Mesenchymal stem cell (in vitro differentiated cells and primary cell): ENCODE data around the gene TMEM86B.
A peak's percentile ranks its signal among the peaks of the same experiment; 100 is the strongest.

Experiments
- DNase-seq: peaks from one replicate; pipeline ENCODE4 v3.0.0-alpha.2; 2013
- H2AFZ ChIP-seq: one replicate; pipeline ENCODE4 v1.6.1; 2013; ENCODE audit warnings: low read depth, mild to moderate bottlenecking, control low read depth, inconsistent platforms, low read length, moderate library complexity
- H2AK5ac ChIP-seq: 2 replicates; pipeline ENCODE4 v1.6.1; 2013; ENCODE audit warnings: low read length, moderate library complexity, mild to moderate bottlenecking, inconsistent platforms; ENCODE audit not compliant: severe bottlenecking
- H2BK120ac ChIP-seq: one replicate; pipeline ENCODE4 v1.6.1; 2013; ENCODE audit warnings: low read depth, mild to moderate bottlenecking, inconsistent platforms, low read length, moderate library complexity
- H2BK12ac ChIP-seq, 2 experiments: one replicate each; pipeline ENCODE4 v1.6.1; 2013; ENCODE audit warnings: inconsistent platforms in 2 of 2, low read length in 2 of 2, mild to moderate bottlenecking in 2 of 2, moderate library complexity in 2 of 2, control low read depth in 1 of 2
- H2BK15ac ChIP-seq: one replicate; pipeline ENCODE4 v1.6.1; 2013; ENCODE audit warnings: mild to moderate bottlenecking, low read depth, inconsistent platforms; ENCODE audit not compliant: poor library complexity, severe bottlenecking
- H2BK5ac ChIP-seq: 2 replicates; pipeline ENCODE4 v1.6.1; 2013; ENCODE audit warnings: low read depth, mild to moderate bottlenecking, low read length, control low read depth, inconsistent platforms; ENCODE audit not compliant: poor library complexity, severe bottlenecking
- H3K14ac ChIP-seq, 2 experiments: one replicate each; pipeline ENCODE4 v1.6.1; 2013; ENCODE audit warnings: inconsistent platforms in 2 of 2, low read length in 2 of 2, control low read depth in 1 of 2, mild to moderate bottlenecking in 1 of 2, moderate library complexity in 1 of 2
- H3K18ac ChIP-seq, 2 experiments: one replicate each; pipeline ENCODE4 v1.6.1; 2013; ENCODE audit warnings: inconsistent platforms in 2 of 2, low read length in 2 of 2, control low read depth in 1 of 2, low read depth in 1 of 2, mild to moderate bottlenecking in 1 of 2
- H3K23ac ChIP-seq, 2 experiments: one replicate each; pipeline ENCODE4 v1.6.1; 2013; ENCODE audit warnings: inconsistent platforms in 2 of 2, low read length in 2 of 2, mild to moderate bottlenecking in 2 of 2, moderate library complexity in 2 of 2, control low read depth in 1 of 2
- H3K27ac ChIP-seq: 2 replicates; pipeline ENCODE4 v1.5.1; 2013; ENCODE audit warnings: mild to moderate bottlenecking, moderate library complexity, low read length, control low read depth, inconsistent platforms; ENCODE audit not compliant: poor library complexity, severe bottlenecking
- H3K27me3 ChIP-seq, 2 experiments: 2 replicates each; pipeline versions ENCODE4 v1.6.1 to v1.7.0; 2013; ENCODE audit warnings: low read length in 2 of 2, mild to moderate bottlenecking in 2 of 2, moderate library complexity in 2 of 2, control low read depth in 1 of 2, inconsistent platforms in 1 of 2; ENCODE audit not compliant: control insufficient read depth in 1 of 2, insufficient read depth in 1 of 2
- H3K36me3 ChIP-seq, 2 experiments: 2 replicates each; pipeline versions ENCODE4 v1.6.1 to v1.7.0; 2013; ENCODE audit warnings: low read length in 2 of 2, control low read depth in 1 of 2, inconsistent platforms in 1 of 2, low read depth in 1 of 2, mild to moderate bottlenecking in 1 of 2; ENCODE audit not compliant: insufficient read depth in 2 of 2, control insufficient read depth in 1 of 2
- H3K4ac ChIP-seq, 2 experiments: one replicate each; pipeline ENCODE4 v1.6.1; 2013; ENCODE audit warnings: inconsistent platforms in 2 of 2, low read length in 2 of 2, mild to moderate bottlenecking in 2 of 2, moderate library complexity in 2 of 2, control low read depth in 1 of 2, low read depth in 1 of 2
- H3K4me1 ChIP-seq: 2 replicates; pipeline ENCODE4 v1.6.1; 2013; ENCODE audit warnings: low read depth, low read length, control low read depth; ENCODE audit not compliant: control insufficient read depth, insufficient read depth
- H3K4me2 ChIP-seq: 2 replicates; pipeline ENCODE4 v1.6.1; 2013; ENCODE audit warnings: low read length, mild to moderate bottlenecking, inconsistent platforms; ENCODE audit not compliant: poor library complexity, severe bottlenecking
- H3K4me3 ChIP-seq, 2 experiments: 2 replicates each; pipeline versions ENCODE4 v1.5.1 to v1.7.0; 2013; ENCODE audit warnings: low read length in 2 of 2, mild to moderate bottlenecking in 2 of 2, control low read depth in 1 of 2, low read depth in 1 of 2; ENCODE audit not compliant: insufficient read depth in 1 of 2
- H3K79me1 ChIP-seq: replicated peaks from 2 replicates; pipeline ENCODE4 v1.6.1; 2013; ENCODE audit warnings: mild to moderate bottlenecking, control low read depth, low read length, inconsistent platforms; ENCODE audit not compliant: poor library complexity, severe bottlenecking
- H3K9ac ChIP-seq: 2 replicates; pipeline ENCODE4 v1.7.0; 2013; ENCODE audit warnings: mild to moderate bottlenecking, low read length, moderate library complexity
- H3K9me3 ChIP-seq: 2 replicates; pipeline ENCODE4 v1.7.0; 2013; ENCODE audit warnings: mild to moderate bottlenecking, low read length; ENCODE audit not compliant: control insufficient read depth
- H4K8ac ChIP-seq: one replicate; pipeline ENCODE4 v1.6.1; 2013; ENCODE audit warnings: inconsistent platforms, mild to moderate bottlenecking, low read length, moderate library complexity
- H4K91ac ChIP-seq: one replicate; pipeline ENCODE4 v1.6.1; 2013; ENCODE audit warnings: mild to moderate bottlenecking, low read length, inconsistent platforms
- WGBS: methylation state at CpG from one replicate; pipeline ENCODE4 v1.1.7; 2013; ENCODE audit warnings: mixed read lengths; 5-methylcytosine and 5-hydroxymethylcytosine counted together

The TMEM86B gene

GRCh38 chr19:55213547-55213946 lies 15.0 kb downstream of the TMEM86B start:
- H3K14ac ChIP-seq: no peak overlapping the region

GRCh38 chr19:55212447-55212846 lies 16.1 kb downstream of the TMEM86B start:
- H2BK5ac ChIP-seq: no peak overlapping the region
- no peak overlapping the region for H2AFZ ChIP-seq
- H4K91ac ChIP-seq: no peak overlapping the region
- no peak overlapping the region for H2BK120ac ChIP-seq
- H3K23ac ChIP-seq: no peak overlapping the region
- H3K18ac ChIP-seq: no peak overlapping the region
- H4K8ac ChIP-seq: no peak overlapping the region
- H3K36me3 ChIP-seq: no peaks in the 10 kb centered on the region
- H3K4me2 ChIP-seq: no peak overlapping the region
- no peak overlapping the region for H2BK12ac ChIP-seq
- DNase-seq: no peak
- peaks cover 26% of the 10 kb centered on the region for H3K4me1 ChIP-seq
- no peak overlapping the region for H3K9ac ChIP-seq
- no peak overlapping the region for H3K27ac ChIP-seq
- H2BK15ac ChIP-seq: no peak overlapping the region
- no peaks in the 10 kb centered on the region for H3K79me1 ChIP-seq
- no peak overlapping the region for H3K4ac ChIP-seq
- H2AK5ac ChIP-seq: no peak overlapping the region
- no peaks in the 10 kb centered on the region for H3K27me3 ChIP-seq
- WGBS: 87% methylated on average over 2 of the region's 3 CpGs
- peaks cover 7% of the 10 kb centered on the region for H3K9me3 ChIP-seq
- no peak overlapping the region for H3K14ac ChIP-seq
- H3K4me3 ChIP-seq: no peak overlapping the region

More at GRCh38 chr19:55213547-55213946, 15.0 kb downstream of the TMEM86B start:
- H3K9me3 ChIP-seq: peaks cover 7% of the 10 kb centered on the region
- no peak overlapping the region for H4K91ac ChIP-seq
- no peaks in the 10 kb centered on the region for H3K79me1 ChIP-seq
- H3K36me3 ChIP-seq: no peaks in the 10 kb centered on the region
- no peak overlapping the region for H3K4ac ChIP-seq
- no peak overlapping the region for H3K18ac ChIP-seq
- no peaks in the 10 kb centered on the region for H3K27me3 ChIP-seq
- no peak overlapping the region for H3K23ac ChIP-seq
- H4K8ac ChIP-seq: no peak overlapping the region
- H2AK5ac ChIP-seq: no peak overlapping the region
- H2BK15ac ChIP-seq: no peak overlapping the region
- DNase-seq: no peak
- no peak overlapping the region for H2BK5ac ChIP-seq
- H3K9ac ChIP-seq: no peak overlapping the region
- no peak overlapping the region for H2AFZ ChIP-seq
- H3K4me2 ChIP-seq: no peak overlapping the region
- peaks cover 26% of the 10 kb centered on the region for H3K4me1 ChIP-seq
- H2BK120ac ChIP-seq: no peak overlapping the region
- no peak overlapping the region for H3K4me3 ChIP-seq
- H3K27ac ChIP-seq: no peak overlapping the region
- 90% methylated on average over 7 of the region's 7 CpGs for WGBS
- no peak overlapping the region for H2BK12ac ChIP-seq

DNA sequence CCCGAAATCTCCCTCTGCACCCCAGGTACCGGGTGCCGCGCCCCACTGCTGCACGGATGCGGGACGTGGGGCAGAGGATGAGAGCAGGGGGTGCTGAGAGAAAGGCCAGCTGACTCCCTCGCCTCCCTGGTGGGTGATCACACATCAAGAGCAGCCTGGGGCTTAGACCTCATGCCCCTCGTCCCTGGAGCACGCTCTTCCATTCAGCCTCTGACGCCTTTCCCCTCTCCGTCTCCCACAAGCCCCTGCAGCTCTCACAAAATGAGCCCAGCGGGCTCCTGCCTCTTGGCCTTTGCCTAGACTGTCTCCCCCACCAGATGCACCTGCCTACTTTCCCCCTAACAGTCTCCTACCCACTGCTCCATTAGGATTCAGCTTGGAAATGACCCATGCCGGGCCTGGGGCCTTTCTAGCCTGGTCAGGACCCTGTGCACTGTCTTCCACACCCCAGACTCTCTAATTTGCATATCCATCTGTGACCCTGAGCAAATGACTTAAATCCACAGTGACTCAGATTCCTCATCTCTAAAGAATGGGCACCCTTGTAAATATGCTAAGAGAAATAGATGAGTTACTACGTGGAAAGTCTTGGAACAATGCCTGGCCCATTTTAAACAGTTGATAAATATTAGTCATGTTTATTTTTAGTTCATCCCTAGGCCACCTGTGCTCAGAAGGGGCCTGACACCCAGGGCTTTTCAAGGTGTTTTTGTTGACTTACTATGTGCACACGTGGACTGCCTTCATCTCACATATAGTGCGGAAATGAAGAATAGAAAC lies 18.7 kb downstream of the TMEM86B start:
- Histone ChIP-seq H3K9ac (no peak overlapping the region), H2BK12ac (peak overlapping the region in 1 of 2 experiments; percentile 23), H3K4me3 (no peak overlapping the region), H3K79me1 (no peaks in the 10 kb centered on the region), H3K14ac (no peak overlapping the region), H2BK120ac (no peak overlapping the region), H2BK5ac (no peak overlapping the region), H3K4ac (no peak overlapping the region), H3K4me2 (no peak overlapping the region), H4K8ac (no peak overlapping the region), H3K4me1 (peaks cover 25% of the 10 kb centered on the region), H3K27ac (no peak overlapping the region), H3K23ac (no peak overlapping the region), H3K18ac (no peak overlapping the region), H2AK5ac (no peak overlapping the region), H3K9me3 (peaks cover 7% of the 10 kb centered on the region), H2AFZ (no peak overlapping the region), H3K27me3 (peaks cover 0 to 5% of the 10 kb centered on the region in 2 experiments), H2BK15ac (no peak overlapping the region), H3K36me3 (peaks cover 0 to 4% of the 10 kb centered on the region in 2 experiments), H4K91ac (no peak overlapping the region)
- 62% methylated on average over 16 of the region's 17 CpGs for WGBS
- DNase-seq: peak; percentile 87

GRCh38 chr19:55208880-55209692 lies 19.5 kb downstream of the TMEM86B start, which contains the start of gene PTPRH:
Gene PTPRH (minus strand): TSS chr19:55209501. CDS start chr19:55209433, 68 bp downstream.
- Histone ChIP-seq H2AK5ac (no peak within 1 kb of the TSS), H3K36me3 (peaks cover 0 to 9% of the 10 kb centered on the region in 2 experiments), H3K18ac (peak within 1 kb of the TSS in 1 of 2 experiments; percentile 21), H4K8ac (no peak within 1 kb of the TSS), H3K23ac (no peak within 1 kb of the TSS), H2AFZ (no peak within 1 kb of the TSS), H4K91ac (no peak within 1 kb of the TSS), H3K9me3 (peaks cover 7% of the 10 kb centered on the region), H3K14ac (no peak within 1 kb of the TSS), H3K9ac (no peak within 1 kb of the TSS), H3K27me3 (peaks cover 0 to 7% of the 10 kb centered on the region in 2 experiments), H3K4me3 (no peak within 1 kb of the TSS), H3K27ac (no peak within 1 kb of the TSS), H3K4ac (no peak within 1 kb of the TSS), H2BK120ac (no peak within 1 kb of the TSS), H3K79me1 (no peaks in the 10 kb centered on the region), H3K4me2 (no peak within 1 kb of the TSS), H3K4me1 (peaks cover 25% of the 10 kb centered on the region), H2BK12ac (peak within 1 kb of the TSS in 1 of 2 experiments; percentile 23), H2BK5ac (no peak within 1 kb of the TSS), H2BK15ac (peak within 1 kb of the TSS; percentile 96)
- no peak for DNase-seq
- WGBS: 65% methylated on average over 12 of the region's 18 CpGs
